K562 (cell line): ENCODE results near the gene ERF. TPM values are rescaled to one million over a fixed set of nuclear protein-coding genes. Genes with fewer than 3 reads are reported as not detected.

Source experiments
- GTF2E2 ChIP-seq: fragments of 200-800 bp; sonication (Bioruptor generic); IDR thresholded peaks from 2 replicates; pipeline ENCODE4 v1.6.1; 2016; ENCODE audit warnings: missing genetic modification characterization, missing compliant biosample characterization
- HOXB6 ChIP-seq: fragments of 250-450 bp; sonication (Bioruptor Pico); IDR thresholded peaks from 2 replicates; pipeline ENCODE4 v1.5.1; 2022; ENCODE audit warnings: mild to moderate bottlenecking, borderline replicate concordance
- POLR2AphosphoS2 ChIP-seq: IDR thresholded peaks from 2 replicates; pipeline ENCODE4 v1.6.1; 2012; ENCODE audit warnings: low read length, improper control_type of control experiment
- PTTG1 ChIP-seq: fragments of 450-650 bp; IDR thresholded peaks from 2 replicates; pipeline ENCODE4 v1.6.1; 2016; ENCODE audit warnings: low read depth, mild to moderate bottlenecking, missing genetic modification characterization, missing compliant biosample characterization
- TCF7L2 ChIP-seq: fragments of 150-350 bp; IDR thresholded peaks from 2 replicates; pipeline ENCODE4 v1.6.1; 2016; ENCODE audit warnings: low read depth, mild to moderate bottlenecking, low read length, moderate library complexity
- polyA plus RNA-seq, 8 experiments: library from polyadenylated mRNA; depleted of rRNA in 4 of 8; stranded (reverse) in 5 of 8; unstranded in 3 of 8; fragments of >200 nt; fragmentation: Nextera tagmentation in 2 of 8; fragmentation: Illumina TruSeq in 1 of 8; extraction: Ambion mirVana in 2 of 8; extraction: Trizol in 1 of 8; gene quantifications; 2 replicates each; pipeline versions ENCODE4 v1.2.1 to v1.2.3, GENCODE V29; 2011 to 2014; ENCODE audit warnings: inconsistent platforms in 1 of 8, missing spikeins in 1 of 8
- total RNA-seq, 7 experiments: library from RNA; depleted of rRNA in 6 of 7; stranded (reverse); fragments of >200 nt in 6 of 7; fragmentation: Illumina TruSeq in 2 of 7; extraction: Trizol in 2 of 7; gene quantifications; 2 replicates each; pipeline versions ENCODE4 v1.2.1 to v1.2.3, GENCODE V29; 2011 to 2021; ENCODE audit warnings: low replicate concordance in 1 of 7
- TF ChIP-seq, protein P1 (sequence below): fragments of 250-450 bp; sonication (Bioruptor Pico); IDR thresholded peaks from 2 replicates; pipeline ENCODE4 v1.4.0; 2020
- TF ChIP-seq, protein P2 (sequence below): sonication (generic); formaldehyde crosslinking; IDR thresholded peaks from 2 replicates; pipeline ENCODE4 v1.8.0; 2022; ENCODE audit warnings: missing genetic modification reagents, mild to moderate bottlenecking, moderate library complexity, borderline replicate concordance

ERF gene
- total and polyA plus RNA-seq, 9 of the 15 experiments (the other 6 are each of a cell fraction or from before 2014, with no cell fraction given) = 0.03 to 75.4 (median 27.0) TPM

DNA sequence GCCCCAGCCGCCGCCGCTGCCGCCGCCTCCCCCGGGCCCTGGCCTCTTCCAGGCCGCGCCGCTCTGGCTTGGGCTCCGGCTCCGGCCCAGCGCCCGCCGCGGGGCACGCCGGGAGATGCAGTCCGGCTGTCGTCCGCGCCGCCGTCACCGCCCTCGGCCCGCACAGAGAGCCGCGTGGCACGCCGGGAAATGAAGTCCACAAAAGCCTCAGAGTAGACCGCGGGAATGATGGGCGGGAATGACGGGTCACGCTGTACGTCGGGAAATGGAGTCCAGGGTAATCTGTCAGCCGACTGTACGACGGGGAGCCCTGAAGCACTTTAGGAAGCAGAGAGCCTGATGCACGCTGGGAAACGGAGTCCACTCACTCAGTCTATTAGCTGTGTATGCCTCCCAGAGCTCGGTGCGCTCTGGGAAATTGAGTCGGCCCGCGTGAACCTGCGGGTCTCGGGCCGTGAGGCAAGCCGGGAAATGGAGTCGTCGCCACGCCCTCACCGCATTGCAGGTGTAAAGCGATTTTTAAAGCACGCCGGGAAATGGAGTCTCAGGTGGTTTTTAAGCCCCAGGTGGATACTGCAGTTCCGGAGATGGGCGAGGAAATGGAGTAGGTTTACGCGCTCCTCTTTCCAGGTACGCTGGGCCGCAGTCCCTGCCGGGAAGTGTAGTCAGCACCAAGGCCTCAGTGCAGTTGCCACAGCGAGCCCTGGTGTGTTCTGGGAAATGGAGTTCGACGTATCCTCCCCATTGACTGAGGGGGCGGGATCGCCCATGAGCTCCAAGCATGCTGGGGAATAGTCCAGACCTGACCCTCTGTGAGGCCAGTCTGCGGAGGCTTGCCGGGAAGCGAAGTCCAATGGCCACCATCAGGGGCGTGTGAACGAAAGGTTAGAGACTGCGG is 12.2 kb downstream of the ERF start, which contains the start of gene GSK3A (continued):
- TF ChIP-seq, protein P1, sequence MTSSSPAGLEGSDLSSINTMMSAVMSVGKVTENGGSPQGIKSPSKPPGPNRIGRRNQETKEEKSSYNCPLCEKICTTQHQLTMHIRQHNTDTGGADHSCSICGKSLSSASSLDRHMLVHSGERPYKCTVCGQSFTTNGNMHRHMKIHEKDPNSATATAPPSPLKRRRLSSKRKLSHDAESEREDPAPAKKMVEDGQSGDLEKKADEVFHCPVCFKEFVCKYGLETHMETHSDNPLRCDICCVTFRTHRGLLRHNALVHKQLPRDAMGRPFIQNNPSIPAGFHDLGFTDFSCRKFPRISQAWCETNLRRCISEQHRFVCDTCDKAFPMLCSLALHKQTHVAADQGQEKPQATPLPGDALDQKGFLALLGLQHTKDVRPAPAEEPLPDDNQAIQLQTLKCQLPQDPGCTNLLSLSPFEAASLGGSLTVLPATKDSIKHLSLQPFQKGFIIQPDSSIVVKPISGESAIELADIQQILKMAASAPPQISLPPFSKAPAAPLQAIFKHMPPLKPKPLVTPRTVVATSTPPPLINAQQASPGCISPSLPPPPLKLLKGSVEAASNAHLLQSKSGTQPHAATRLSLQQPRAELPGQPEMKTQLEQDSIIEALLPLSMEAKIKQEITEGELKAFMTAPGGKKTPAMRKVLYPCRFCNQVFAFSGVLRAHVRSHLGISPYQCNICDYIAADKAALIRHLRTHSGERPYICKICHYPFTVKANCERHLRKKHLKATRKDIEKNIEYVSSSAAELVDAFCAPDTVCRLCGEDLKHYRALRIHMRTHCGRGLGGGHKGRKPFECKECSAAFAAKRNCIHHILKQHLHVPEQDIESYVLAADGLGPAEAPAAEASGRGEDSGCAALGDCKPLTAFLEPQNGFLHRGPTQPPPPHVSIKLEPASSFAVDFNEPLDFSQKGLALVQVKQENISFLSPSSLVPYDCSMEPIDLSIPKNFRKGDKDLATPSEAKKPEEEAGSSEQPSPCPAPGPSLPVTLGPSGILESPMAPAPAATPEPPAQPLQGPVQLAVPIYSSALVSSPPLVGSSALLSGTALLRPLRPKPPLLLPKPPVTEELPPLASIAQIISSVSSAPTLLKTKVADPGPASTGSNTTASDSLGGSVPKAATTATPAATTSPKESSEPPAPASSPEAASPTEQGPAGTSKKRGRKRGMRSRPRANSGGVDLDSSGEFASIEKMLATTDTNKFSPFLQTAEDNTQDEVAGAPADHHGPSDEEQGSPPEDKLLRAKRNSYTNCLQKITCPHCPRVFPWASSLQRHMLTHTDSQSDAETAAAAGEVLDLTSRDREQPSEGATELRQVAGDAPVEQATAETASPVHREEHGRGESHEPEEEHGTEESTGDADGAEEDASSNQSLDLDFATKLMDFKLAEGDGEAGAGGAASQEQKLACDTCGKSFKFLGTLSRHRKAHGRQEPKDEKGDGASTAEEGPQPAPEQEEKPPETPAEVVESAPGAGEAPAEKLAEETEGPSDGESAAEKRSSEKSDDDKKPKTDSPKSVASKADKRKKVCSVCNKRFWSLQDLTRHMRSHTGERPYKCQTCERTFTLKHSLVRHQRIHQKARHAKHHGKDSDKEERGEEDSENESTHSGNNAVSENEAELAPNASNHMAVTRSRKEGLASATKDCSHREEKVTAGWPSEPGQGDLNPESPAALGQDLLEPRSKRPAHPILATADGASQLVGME (CRISPR knock-in tag) = no peak
- TF ChIP-seq TCF7L2 = no peak
- no peak for TF ChIP-seq PTTG1 (tag)
- TF ChIP-seq, protein P2, sequence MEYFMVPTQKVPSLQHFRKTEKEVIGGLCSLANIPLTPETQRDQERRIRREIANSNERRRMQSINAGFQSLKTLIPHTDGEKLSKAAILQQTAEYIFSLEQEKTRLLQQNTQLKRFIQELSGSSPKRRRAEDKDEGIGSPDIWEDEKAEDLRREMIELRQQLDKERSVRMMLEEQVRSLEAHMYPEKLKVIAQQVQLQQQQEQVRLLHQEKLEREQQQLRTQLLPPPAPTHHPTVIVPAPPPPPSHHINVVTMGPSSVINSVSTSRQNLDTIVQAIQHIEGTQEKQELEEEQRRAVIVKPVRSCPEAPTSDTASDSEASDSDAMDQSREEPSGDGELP = peak; percentile 77
- TF ChIP-seq POLR2AphosphoS2 = no peak; the same call in 1 of the 2 replicates
- TF ChIP-seq GTF2E2 = 0 out of 2 replicates have a peak, but pooled peaks have one; percentile 4
- no peak for TF ChIP-seq HOXB6 (CRISPR knock-in tag)
